HEK293 (cell line): ENCODE measurements around the gene MGST1.

Experiments used
- ZBTB17 ChIP-seq: fragments of 450-650 bp; formaldehyde crosslinking; IDR thresholded peaks from 2 replicates; pipeline ENCODE4 v1.5.1; 2016; ENCODE audit warnings: missing biosample characterization, missing genetic modification characterization
- ZNF561 ChIP-seq: fragments of 450-650 bp; IDR thresholded peaks from 2 replicates; pipeline ENCODE4 v1.5.1; 2018; ENCODE audit warnings: missing biosample characterization, missing genetic modification characterization, borderline replicate concordance
- TF ChIP-seq, protein P1 (sequence below): fragments of 450-650 bp; formaldehyde crosslinking; IDR thresholded peaks from 2 replicates; pipeline ENCODE4 v1.5.1; 2016; ENCODE audit warnings: missing biosample characterization, missing genetic modification characterization, low read depth
- TF ChIP-seq, protein P2 (sequence below): fragments of 450-650 bp; formaldehyde crosslinking; IDR thresholded peaks from 2 replicates; pipeline ENCODE4 v1.5.1; 2016; ENCODE audit warnings: missing biosample characterization, missing genetic modification characterization

DNA sequence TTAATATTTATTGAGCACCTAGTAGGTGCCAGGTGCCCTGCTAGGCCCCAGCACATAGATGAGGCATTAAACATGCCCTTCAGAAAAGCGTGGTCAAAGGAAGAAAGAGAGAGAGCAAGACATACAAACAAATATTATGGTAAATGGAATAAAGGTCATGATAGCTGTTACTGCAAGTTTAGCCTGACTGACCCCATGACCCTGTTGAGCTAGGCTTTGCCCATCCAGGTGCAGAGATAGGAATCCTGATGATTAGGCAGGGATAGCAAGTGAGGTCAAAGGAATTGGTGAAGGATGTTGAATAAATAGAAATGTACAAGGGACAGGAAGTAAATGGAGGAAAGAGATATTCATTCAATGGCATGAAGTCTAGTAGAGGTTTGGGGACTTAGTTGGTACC is 36.5 kb upstream of the MGST1 start:
- TF ChIP-seq, protein P1, sequence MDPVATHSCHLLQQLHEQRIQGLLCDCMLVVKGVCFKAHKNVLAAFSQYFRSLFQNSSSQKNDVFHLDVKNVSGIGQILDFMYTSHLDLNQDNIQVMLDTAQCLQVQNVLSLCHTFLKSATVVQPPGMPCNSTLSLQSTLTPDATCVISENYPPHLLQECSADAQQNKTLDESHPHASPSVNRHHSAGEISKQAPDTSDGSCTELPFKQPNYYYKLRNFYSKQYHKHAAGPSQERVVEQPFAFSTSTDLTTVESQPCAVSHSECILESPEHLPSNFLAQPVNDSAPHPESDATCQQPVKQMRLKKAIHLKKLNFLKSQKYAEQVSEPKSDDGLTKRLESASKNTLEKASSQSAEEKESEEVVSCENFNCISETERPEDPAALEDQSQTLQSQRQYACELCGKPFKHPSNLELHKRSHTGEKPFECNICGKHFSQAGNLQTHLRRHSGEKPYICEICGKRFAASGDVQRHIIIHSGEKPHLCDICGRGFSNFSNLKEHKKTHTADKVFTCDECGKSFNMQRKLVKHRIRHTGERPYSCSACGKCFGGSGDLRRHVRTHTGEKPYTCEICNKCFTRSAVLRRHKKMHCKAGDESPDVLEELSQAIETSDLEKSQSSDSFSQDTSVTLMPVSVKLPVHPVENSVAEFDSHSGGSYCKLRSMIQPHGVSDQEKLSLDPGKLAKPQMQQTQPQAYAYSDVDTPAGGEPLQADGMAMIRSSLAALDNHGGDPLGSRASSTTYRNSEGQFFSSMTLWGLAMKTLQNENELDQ (tag by site-specific recombination), result no peak
- TF ChIP-seq ZNF561 (tag by site-specific recombination) (no peak), ZBTB17 (no peak)
- TF ChIP-seq, protein P2, sequence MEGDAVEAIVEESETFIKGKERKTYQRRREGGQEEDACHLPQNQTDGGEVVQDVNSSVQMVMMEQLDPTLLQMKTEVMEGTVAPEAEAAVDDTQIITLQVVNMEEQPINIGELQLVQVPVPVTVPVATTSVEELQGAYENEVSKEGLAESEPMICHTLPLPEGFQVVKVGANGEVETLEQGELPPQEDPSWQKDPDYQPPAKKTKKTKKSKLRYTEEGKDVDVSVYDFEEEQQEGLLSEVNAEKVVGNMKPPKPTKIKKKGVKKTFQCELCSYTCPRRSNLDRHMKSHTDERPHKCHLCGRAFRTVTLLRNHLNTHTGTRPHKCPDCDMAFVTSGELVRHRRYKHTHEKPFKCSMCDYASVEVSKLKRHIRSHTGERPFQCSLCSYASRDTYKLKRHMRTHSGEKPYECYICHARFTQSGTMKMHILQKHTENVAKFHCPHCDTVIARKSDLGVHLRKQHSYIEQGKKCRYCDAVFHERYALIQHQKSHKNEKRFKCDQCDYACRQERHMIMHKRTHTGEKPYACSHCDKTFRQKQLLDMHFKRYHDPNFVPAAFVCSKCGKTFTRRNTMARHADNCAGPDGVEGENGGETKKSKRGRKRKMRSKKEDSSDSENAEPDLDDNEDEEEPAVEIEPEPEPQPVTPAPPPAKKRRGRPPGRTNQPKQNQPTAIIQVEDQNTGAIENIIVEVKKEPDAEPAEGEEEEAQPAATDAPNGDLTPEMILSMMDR (tag by site-specific recombination), result no peak
